ENCODE results near the gene HNF4A.
"Not testable (repeated sequence)": the region's sequence is repeated elsewhere in the genome, so short reads cannot be mapped to it uniquely, and the experiment has no call there.

HNF4A gene

DNA sequence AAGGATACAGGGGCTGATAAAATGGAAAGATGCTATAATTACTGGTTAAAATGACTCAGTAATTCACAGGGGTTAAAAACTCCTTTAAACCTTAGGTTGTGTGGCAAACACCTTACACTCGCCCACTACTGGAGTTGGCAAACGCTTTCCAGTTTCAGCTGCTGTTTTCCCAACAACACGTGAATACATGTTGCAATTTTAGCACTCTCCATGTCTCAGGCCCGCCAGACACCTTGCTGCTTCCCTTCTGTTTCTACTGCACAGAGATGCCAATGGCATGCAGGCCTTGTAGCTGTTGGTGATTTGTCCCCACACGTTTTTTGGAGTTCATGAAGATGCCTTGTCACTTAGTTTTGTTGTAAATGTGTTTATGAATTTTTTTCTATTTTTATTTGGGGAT lies 114.8 kb downstream of the HNF4A start:
- Histone ChIP-seq H3K27me3 (ENCODE audit: insufficient read depth, insufficient read length) (peaks cover 2% of the 10 kb centered on the region), H3K36me3 (ENCODE audit: insufficient read depth, insufficient read length, low read length) (no peaks in the 10 kb centered on the region), H3K4me1 (ENCODE audit: insufficient read depth, insufficient read length) (peaks cover 1% of the 10 kb centered on the region), H3K9ac (ENCODE audit: insufficient read length, low read depth) (no peak overlapping the region), H3K9me3 (ENCODE audit: insufficient read depth, low read length) (no peaks in the 10 kb centered on the region), H3K4me3 (ENCODE audit: insufficient read length, low read depth) (no peak overlapping the region)
- DNase-seq (ENCODE audit: low read depth, low spot score): no peak
- TF ChIP-seq ZNF274 (IDR thresholded peaks at IDR 0.05; ENCODE audit: low read depth, low read length) (no peak), SUZ12 (IDR thresholded peaks at IDR 0.05; ENCODE audit: extremely low read depth, insufficient read depth, insufficient read length) (no peak), YY1 (IDR thresholded peaks at IDR 0.05; ENCODE audit: insufficient read depth, insufficient read length) (no peak)

DNA sequence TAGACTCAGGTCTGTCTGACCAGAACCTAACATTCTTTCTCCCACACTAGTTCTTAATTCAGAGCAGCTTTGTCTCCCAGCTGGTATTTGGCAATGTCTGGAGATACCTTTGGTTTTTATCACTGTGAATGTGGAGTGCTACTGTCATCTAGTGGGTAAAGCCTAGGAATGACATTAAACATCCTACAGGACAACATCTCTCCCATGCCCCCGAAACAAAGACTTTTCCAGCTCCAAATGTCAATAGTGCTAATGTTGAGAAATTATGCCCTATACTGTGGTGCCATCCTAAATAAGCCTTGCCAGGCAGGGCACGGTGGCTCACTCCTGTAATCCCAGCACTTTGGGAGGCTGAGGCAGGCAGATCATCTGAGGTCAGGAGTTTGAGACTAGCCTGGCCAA lies 116.0 kb downstream of the HNF4A start:
- no peak overlapping the region for H3K9ac ChIP-seq (ENCODE audit: insufficient read length, low read depth)
- peaks cover 2% of the 10 kb centered on the region for H3K4me1 ChIP-seq (ENCODE audit: insufficient read depth, insufficient read length)
- H3K27me3 ChIP-seq (ENCODE audit: insufficient read depth, insufficient read length): peaks cover 2% of the 10 kb centered on the region
- TF ChIP-seq SUZ12 (IDR thresholded peaks at IDR 0.05; ENCODE audit: extremely low read depth, insufficient read depth, insufficient read length) (no peak), ZNF274 (IDR thresholded peaks at IDR 0.05; ENCODE audit: low read depth, low read length) (no peak), YY1 (IDR thresholded peaks at IDR 0.05; ENCODE audit: insufficient read depth, insufficient read length) (no peak)
- no peaks in the 10 kb centered on the region for H3K36me3 ChIP-seq (ENCODE audit: insufficient read depth, insufficient read length, low read length)
- H3K9me3 ChIP-seq (ENCODE audit: insufficient read depth, low read length): no peaks in the 10 kb centered on the region
- no peak for DNase-seq (ENCODE audit: low read depth, low spot score)
- H3K4me3 ChIP-seq (ENCODE audit: insufficient read length, low read depth): no peak overlapping the region

DNA sequence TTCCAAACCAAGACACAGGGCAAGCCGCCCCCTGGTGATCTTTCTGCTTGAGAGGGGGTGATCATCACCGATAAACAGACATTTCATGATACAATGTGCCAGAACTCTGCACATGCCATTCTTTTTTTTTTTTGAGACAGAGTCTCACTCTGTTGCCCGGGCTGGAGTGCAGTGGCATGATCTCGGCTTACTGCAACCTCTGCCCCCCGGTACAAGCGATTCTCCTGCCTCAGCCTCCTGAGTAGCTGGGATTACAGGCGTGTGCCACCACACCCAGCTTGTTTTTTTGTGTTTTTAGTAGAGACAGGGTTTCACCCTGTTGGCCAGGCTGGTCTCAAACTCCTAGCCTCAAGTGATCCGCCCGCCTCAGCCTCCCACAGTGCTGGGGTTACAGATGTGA lies 116.8 kb downstream of the HNF4A start:
- H3K4me3 ChIP-seq (ENCODE audit: insufficient read length, low read depth); H3K9me3 ChIP-seq (ENCODE audit: insufficient read depth, low read length); H3K27me3 ChIP-seq (ENCODE audit: insufficient read depth, insufficient read length); H3K9ac ChIP-seq (ENCODE audit: insufficient read length, low read depth); H3K4me1 ChIP-seq (ENCODE audit: insufficient read depth, insufficient read length); DNase-seq (ENCODE audit: low read depth, low spot score); H3K36me3 ChIP-seq (ENCODE audit: insufficient read depth, insufficient read length, low read length): not testable (repeated sequence)

DNA sequence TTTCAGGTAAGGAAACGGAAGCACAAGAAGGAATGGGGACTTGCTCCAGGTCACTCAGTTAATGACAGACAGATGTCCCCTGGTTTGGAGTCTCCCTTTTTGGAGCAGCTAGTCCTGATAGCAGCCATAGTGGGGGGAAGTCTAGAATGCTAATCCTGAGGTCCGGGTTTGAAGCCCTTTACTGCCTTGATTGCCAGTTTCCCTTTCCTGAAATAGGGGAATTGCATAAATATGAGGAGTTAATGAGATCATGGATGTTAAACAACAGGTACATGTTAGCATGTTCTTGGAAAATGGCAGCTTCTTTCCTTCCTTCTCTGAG lies 119.8 kb downstream of the HNF4A start:
- Histone ChIP-seq H3K4me3 (ENCODE audit: insufficient read length, low read depth) (peak overlapping the region; percentile 95), H3K4me1 (ENCODE audit: insufficient read depth, insufficient read length) (peaks cover 2% of the 10 kb centered on the region), H3K9me3 (ENCODE audit: insufficient read depth, low read length) (no peaks in the 10 kb centered on the region), H3K36me3 (ENCODE audit: insufficient read depth, insufficient read length, low read length) (peaks cover 9% of the 10 kb centered on the region), H3K9ac (ENCODE audit: insufficient read length, low read depth) (peak overlapping the region; percentile 98), H3K27me3 (ENCODE audit: insufficient read depth, insufficient read length) (peaks cover 2% of the 10 kb centered on the region)
- no peak for DNase-seq (ENCODE audit: low read depth, low spot score)
- TF ChIP-seq ZNF274 (IDR thresholded peaks at IDR 0.05; ENCODE audit: low read depth, low read length) (no peak), YY1 (IDR thresholded peaks at IDR 0.05; ENCODE audit: insufficient read depth, insufficient read length) (no peak), SUZ12 (IDR thresholded peaks at IDR 0.05; ENCODE audit: extremely low read depth, insufficient read depth, insufficient read length) (no peak)

DNA sequence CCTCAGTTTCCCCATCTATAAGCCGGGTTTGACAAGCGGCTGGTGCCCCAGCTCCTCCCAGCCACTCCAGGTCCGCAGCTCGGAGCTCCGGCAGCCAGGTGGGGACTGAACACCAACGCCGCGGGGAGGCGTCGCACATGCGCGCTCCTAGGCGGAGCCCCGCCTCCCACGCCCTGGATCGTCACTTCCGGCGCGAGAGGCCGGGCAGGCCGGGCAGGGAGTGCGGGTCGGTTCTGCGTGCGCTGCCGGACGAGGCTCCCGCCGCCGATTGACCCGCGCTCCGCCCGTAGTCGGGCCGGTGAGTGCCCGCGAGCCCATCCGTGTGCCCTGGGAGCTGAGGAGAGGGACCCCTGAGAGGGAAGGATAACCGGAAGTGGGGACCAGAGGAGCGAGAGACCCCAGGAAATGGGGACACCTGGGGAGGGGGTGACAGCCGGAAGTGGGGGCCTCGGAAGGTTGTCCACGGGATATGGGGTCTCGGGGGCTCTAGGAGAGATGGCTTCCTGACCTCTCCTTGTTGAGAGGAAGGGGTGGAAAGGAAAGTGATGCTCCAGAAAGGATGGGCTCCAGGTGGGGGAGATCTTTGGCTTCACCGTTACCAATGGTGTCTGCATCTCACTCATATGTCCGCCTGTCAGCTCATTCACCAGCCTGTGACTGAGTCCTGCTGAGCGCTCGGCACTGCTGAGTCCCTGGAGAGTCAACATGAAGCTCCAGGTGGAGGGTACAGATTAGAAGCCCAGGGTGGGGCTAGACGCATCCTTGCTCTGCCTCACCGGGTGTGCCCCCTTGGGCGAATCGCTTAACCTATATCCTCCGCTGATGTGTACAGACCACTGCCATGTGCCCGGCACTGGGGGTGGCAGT lies 120.4 kb downstream of the HNF4A start, which contains the start of gene TTPAL:
Gene TTPAL, plus strand, starts transcription at position 181 of the 867 bp plus-strand sequence. CDS start 4,126 bp downstream, outside the sequence.
- Histone ChIP-seq H3K9me3 (ENCODE audit: insufficient read depth, low read length) (no peaks in the 10 kb centered on the region), H3K4me3 (ENCODE audit: insufficient read length, low read depth) (peak within 1 kb of the TSS; percentile 95), H3K9ac (ENCODE audit: insufficient read length, low read depth) (peak within 1 kb of the TSS; percentile 98), H3K4me1 (ENCODE audit: insufficient read depth, insufficient read length) (peaks cover 2% of the 10 kb centered on the region), H3K36me3 (ENCODE audit: insufficient read depth, insufficient read length, low read length) (peaks cover 15% of the 10 kb centered on the region), H3K27me3 (ENCODE audit: insufficient read depth, insufficient read length) (peaks cover 2% of the 10 kb centered on the region)
- peak; percentile 86 for DNase-seq (ENCODE audit: low read depth, low spot score)
- TF ChIP-seq SUZ12 (IDR thresholded peaks at IDR 0.05; ENCODE audit: extremely low read depth, insufficient read depth, insufficient read length) (no peak), YY1 (IDR thresholded peaks at IDR 0.05; ENCODE audit: insufficient read depth, insufficient read length) (no peak), ZNF274 (IDR thresholded peaks at IDR 0.05; ENCODE audit: low read depth, low read length) (no peak)

DNA sequence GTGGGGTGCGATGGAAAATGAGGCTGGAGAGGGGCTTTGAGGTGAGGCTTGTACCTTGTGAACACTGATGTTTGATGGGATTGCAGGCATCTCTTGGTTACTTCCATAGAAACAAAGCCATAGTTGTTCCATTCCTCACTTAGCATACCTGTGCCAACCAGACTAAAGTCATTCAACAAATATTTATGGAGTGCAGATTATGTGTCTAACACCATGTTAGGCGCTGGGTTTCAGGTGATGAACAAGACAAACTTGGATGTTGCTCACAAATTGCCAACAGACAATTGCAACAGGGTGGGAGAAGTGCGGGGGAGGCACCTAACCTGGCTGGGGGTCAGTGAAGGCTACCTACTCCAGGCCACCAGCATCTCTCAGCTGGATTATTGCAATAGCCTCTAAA lies 121.7 kb downstream of the HNF4A start:
- Histone ChIP-seq H3K36me3 (ENCODE audit: insufficient read depth, insufficient read length, low read length) (peaks cover 27% of the 10 kb centered on the region), H3K9me3 (ENCODE audit: insufficient read depth, low read length) (no peaks in the 10 kb centered on the region), H3K4me3 (ENCODE audit: insufficient read length, low read depth) (no peak overlapping the region), H3K27me3 (ENCODE audit: insufficient read depth, insufficient read length) (peaks cover 2% of the 10 kb centered on the region), H3K4me1 (ENCODE audit: insufficient read depth, insufficient read length) (peaks cover 2% of the 10 kb centered on the region), H3K9ac (ENCODE audit: insufficient read length, low read depth) (no peak overlapping the region)
- DNase-seq (ENCODE audit: low read depth, low spot score): no peak
- TF ChIP-seq YY1 (IDR thresholded peaks at IDR 0.05; ENCODE audit: insufficient read depth, insufficient read length): no peak
- no peak for TF ChIP-seq ZNF274 (IDR thresholded peaks at IDR 0.05; ENCODE audit: low read depth, low read length)

DNA sequence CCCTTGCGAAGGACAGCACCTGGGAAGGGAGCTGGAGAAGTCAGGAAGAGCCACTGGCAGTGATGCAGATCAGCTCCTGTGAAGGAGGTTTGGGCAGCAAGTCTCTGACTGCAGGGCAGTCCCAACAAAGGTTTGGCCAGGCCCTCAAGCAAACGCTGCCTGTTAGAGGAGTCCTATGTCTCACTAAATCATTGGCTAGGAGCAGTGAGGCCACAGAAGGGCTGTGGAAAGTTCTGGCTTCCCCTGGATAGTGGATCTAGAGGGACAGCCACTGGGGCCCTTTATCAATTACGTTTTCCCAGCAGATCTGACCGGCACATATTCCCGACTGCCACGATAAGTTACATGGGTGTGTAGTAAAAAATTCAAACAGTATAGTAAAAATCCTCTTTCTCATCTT lies 122.7 kb downstream of the HNF4A start:
- Histone ChIP-seq H3K9me3 (ENCODE audit: insufficient read depth, low read length) (no peaks in the 10 kb centered on the region), H3K27me3 (ENCODE audit: insufficient read depth, insufficient read length) (peaks cover 2% of the 10 kb centered on the region), H3K4me1 (ENCODE audit: insufficient read depth, insufficient read length) (peaks cover 2% of the 10 kb centered on the region), H3K36me3 (ENCODE audit: insufficient read depth, insufficient read length, low read length) (peaks cover 29% of the 10 kb centered on the region), H3K4me3 (ENCODE audit: insufficient read length, low read depth) (no peak overlapping the region), H3K9ac (ENCODE audit: insufficient read length, low read depth) (no peak overlapping the region)
- no peak for DNase-seq (ENCODE audit: low read depth, low spot score)
- TF ChIP-seq SUZ12 (IDR thresholded peaks at IDR 0.05; ENCODE audit: extremely low read depth, insufficient read depth, insufficient read length) (no peak), YY1 (IDR thresholded peaks at IDR 0.05; ENCODE audit: insufficient read depth, insufficient read length) (no peak), ZNF274 (IDR thresholded peaks at IDR 0.05; ENCODE audit: low read depth, low read length) (no peak)

Data from NT2/D1 (cell line).